Osteoblast (primary cell): ENCODE results near the gene MCOLN3. TPM values are rescaled to one million over a fixed set of nuclear protein-coding genes. Genes with fewer than 3 reads are reported as not detected.

Experiments
- DNase-seq: peaks from one replicate; pipeline ENCODE4 v3.0.0; 2011; ENCODE audit warnings: low spot score, mixed read lengths; ENCODE audit not compliant: insufficient read length; ENCODE audit errors: missing footprints
- H2AFZ ChIP-seq: 2 replicates; pipeline ENCODE4 v1.6.0; 2011; ENCODE audit warnings: mild to moderate bottlenecking, low read length
- H3K27ac ChIP-seq: 2 replicates; pipeline ENCODE4 v1.5.1; 2011; ENCODE audit warnings: mild to moderate bottlenecking, low read depth, low read length, moderate library complexity
- H3K27me3 ChIP-seq: 2 replicates; pipeline ENCODE4 v1.6.0; 2012; ENCODE audit warnings: mild to moderate bottlenecking, control low read depth, inconsistent platforms, low read length, moderate library complexity; ENCODE audit not compliant: insufficient read depth
- H3K36me3 ChIP-seq: 2 replicates; pipeline ENCODE4 v1.5.1; 2011; ENCODE audit warnings: mild to moderate bottlenecking, low read length, control low read depth, moderate library complexity; ENCODE audit not compliant: insufficient read depth
- H3K4me1 ChIP-seq: 2 replicates; pipeline ENCODE4 v1.5.1; 2011; ENCODE audit warnings: mild to moderate bottlenecking, low read length, control low read depth, moderate library complexity; ENCODE audit not compliant: insufficient read depth
- H3K4me2 ChIP-seq: 2 replicates; pipeline ENCODE4 v1.6.0; 2011; ENCODE audit warnings: mild to moderate bottlenecking, low read length; ENCODE audit not compliant: insufficient read depth
- H3K4me3 ChIP-seq: fragments of 200-600 bp; sonication (generic); 3 replicates; pipeline ENCODE4 v1.5.1; 2012; ENCODE audit warnings: mild to moderate bottlenecking, low read length, inconsistent platforms; ENCODE audit not compliant: insufficient read depth
- H3K79me2 ChIP-seq: 2 replicates; pipeline ENCODE4 v1.6.0; 2012; ENCODE audit warnings: mild to moderate bottlenecking, low read length, control low read depth, inconsistent platforms; ENCODE audit not compliant: insufficient read depth
- H3K9me3 ChIP-seq: 2 replicates; pipeline ENCODE4 v1.5.1; 2011; ENCODE audit warnings: low read depth, low read length, control low read depth
- H4K20me1 ChIP-seq: 2 replicates; pipeline ENCODE4 v1.6.0; 2012; ENCODE audit warnings: mild to moderate bottlenecking, low read length, control low read depth; ENCODE audit not compliant: insufficient read depth
- CTCF ChIP-seq: IDR thresholded peaks from 2 replicates; pipeline ENCODE4 v1.5.1; 2011; ENCODE audit warnings: mild to moderate bottlenecking, low read depth, low read length, moderate library complexity; ENCODE audit errors: extremely low read depth
- total RNA-seq: library from RNA; depleted of rRNA; stranded (reverse); fragments of >200 nt; gene quantifications from 2 replicates; pipeline ENCODE4 v1.2.3, GENCODE V29; 2012

MCOLN3 gene
- total RNA-seq, 1 donor: 4.0 TPM

DNA sequence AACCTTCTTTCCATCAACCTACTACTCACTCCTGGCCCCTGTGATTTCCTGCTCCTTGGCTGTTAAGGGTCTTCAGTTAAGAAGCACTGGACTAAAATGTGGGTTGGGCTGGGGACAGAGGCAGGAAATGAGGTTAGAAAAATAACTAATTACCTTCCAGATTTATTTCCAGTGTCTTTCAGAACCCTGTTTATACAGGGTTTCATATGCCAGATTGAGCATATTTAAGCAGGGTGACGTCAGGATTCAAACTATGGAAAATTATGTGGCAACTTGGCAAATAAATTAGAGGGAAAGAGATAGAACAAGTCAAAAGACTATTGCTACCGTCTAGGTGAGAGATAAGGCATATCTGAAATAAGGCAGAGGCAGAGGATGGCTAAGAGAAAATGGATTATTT lies 11.7 kb upstream of the MCOLN3 start:
- no peaks in the 10 kb centered on the region for H3K27me3 ChIP-seq
- H3K4me3 ChIP-seq: no peak overlapping the region
- DNase-seq: no peak
- no peak overlapping the region for H3K4me2 ChIP-seq
- H2AFZ ChIP-seq: no peak overlapping the region
- H3K27ac ChIP-seq: no peak overlapping the region
- H4K20me1 ChIP-seq: no peaks in the 10 kb centered on the region
- no peaks in the 10 kb centered on the region for H3K9me3 ChIP-seq
- H3K36me3 ChIP-seq: no peaks in the 10 kb centered on the region
- no peak for TF ChIP-seq CTCF
- H3K4me1 ChIP-seq: peaks cover 13% of the 10 kb centered on the region
- H3K79me2 ChIP-seq: no peaks in the 10 kb centered on the region

DNA sequence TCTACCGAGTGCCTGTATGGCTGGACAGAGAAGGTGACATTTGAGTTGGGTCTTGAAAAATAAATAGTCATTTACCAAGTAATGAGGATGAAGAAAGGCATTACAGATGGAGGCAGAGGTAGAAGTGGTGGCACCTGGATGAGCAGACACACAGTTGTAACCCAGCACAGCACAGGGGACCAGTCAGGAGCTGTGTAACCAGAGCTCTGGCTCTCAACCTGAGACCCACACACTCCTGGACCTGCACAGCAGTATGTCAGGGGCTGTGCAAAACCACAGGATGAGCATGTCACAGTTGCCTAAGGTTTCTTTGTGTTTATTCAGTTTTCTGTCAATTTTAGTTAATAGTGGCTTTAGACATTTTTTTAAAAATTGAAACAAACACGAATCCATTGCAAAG lies 11.3 kb upstream of the MCOLN3 start:
- Histone ChIP-seq H3K36me3 (no peaks in the 10 kb centered on the region), H3K27me3 (no peaks in the 10 kb centered on the region), H3K4me3 (no peak overlapping the region), H3K79me2 (no peaks in the 10 kb centered on the region), H2AFZ (no peak overlapping the region), H3K4me1 (peaks cover 13% of the 10 kb centered on the region), H4K20me1 (no peaks in the 10 kb centered on the region), H3K9me3 (no peaks in the 10 kb centered on the region), H3K27ac (no peak overlapping the region), H3K4me2 (no peak overlapping the region)
- no peak for TF ChIP-seq CTCF
- DNase-seq: no peak

DNA sequence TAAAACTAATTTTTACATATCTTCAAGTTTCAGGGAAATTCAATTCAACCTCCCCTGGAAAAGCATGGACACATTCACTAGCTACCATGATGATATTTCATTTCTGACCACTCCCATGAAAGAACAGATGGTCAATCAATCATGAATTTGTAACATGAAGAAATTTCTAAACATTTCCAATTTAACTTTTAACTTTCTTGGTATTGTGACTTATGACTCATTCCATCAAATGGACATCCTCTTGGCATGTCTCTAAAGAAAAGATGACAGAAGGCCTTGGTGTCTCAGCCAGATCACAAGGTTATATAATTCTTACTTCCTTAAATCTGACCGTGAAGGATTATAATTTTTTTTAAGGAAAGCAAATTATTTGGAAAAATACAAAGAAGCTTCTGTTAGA lies 10.5 kb upstream of the MCOLN3 start:
- H3K4me2 ChIP-seq: no peak overlapping the region
- TF ChIP-seq CTCF: no peak
- H3K27me3 ChIP-seq: no peaks in the 10 kb centered on the region
- no peak overlapping the region for H3K27ac ChIP-seq
- no peak overlapping the region for H3K4me3 ChIP-seq
- no peak overlapping the region for H2AFZ ChIP-seq
- H3K79me2 ChIP-seq: no peaks in the 10 kb centered on the region
- H3K4me1 ChIP-seq: peaks cover 13% of the 10 kb centered on the region
- DNase-seq: no peak
- H3K9me3 ChIP-seq: no peaks in the 10 kb centered on the region
- no peaks in the 10 kb centered on the region for H3K36me3 ChIP-seq
- no peaks in the 10 kb centered on the region for H4K20me1 ChIP-seq

GRCh38 chr1:85058311-85058710 lies 10.0 kb upstream of the MCOLN3 start:
- Histone ChIP-seq H4K20me1 (no peaks in the 10 kb centered on the region), H3K27me3 (no peaks in the 10 kb centered on the region), H3K4me3 (no peak overlapping the region), H2AFZ (no peak overlapping the region), H3K4me2 (no peak overlapping the region), H3K27ac (no peak overlapping the region), H3K79me2 (no peaks in the 10 kb centered on the region), H3K9me3 (no peaks in the 10 kb centered on the region), H3K36me3 (no peaks in the 10 kb centered on the region), H3K4me1 (peaks cover 13% of the 10 kb centered on the region)
- TF ChIP-seq CTCF: no peak
- DNase-seq: no peak
